UCSD-AML1 (cell line): ENCODE data around the gene WLS.
"Not testable (repeated sequence)": the region's sequence is repeated elsewhere in the genome, so short reads cannot be mapped to it uniquely, and the experiment has no call there.

Experiments
- DNase-seq: peaks from one replicate; lab custom pipeline; 2025; ENCODE audit not compliant: unreplicated experiment; lab: John Stamatoyannopoulos, UW

WLS gene

GRCh38 chr1:68168545-68169171 is 63.7 kb downstream of the WLS start:
- DNase-seq = no peak

DNA sequence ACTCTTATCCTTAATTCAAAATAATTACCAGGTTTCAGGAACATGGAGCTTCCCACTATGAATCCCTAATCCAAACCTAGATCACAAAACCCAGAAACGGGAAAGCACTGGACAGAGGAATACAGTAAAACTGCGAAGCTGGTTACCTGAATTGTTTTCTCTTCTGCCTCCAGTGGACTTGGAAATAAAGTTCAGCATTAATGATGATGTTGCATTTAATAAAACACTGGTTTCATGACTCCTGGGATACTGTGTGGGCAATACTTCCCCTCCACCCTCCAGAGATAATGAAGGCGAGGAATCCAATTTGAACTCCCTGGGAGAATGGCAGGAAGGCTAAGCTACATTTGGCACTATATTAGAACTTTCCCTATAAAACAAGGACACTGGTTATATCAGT is 65.1 kb downstream of the WLS start:
- no peak for DNase-seq

DNA sequence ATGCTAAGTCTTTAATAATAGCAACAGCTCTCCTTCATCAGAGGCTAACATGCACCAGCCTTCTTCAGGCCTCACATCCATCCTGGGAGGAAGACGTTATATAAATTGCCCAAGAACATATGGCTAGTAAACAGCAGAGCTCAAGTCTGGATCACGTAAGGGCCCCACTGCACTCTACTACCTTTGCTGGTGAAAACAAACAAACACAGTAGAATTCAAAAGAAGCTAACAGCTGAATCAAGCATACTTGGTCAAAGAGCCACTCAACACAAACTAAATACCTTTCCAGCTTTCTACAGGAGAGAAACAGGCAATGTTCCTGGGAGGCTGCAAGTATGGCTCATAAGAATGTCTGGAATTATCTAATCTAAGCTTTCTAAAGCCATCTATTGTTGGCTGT is 66.0 kb downstream of the WLS start:
- DNase-seq = no peak

DNA sequence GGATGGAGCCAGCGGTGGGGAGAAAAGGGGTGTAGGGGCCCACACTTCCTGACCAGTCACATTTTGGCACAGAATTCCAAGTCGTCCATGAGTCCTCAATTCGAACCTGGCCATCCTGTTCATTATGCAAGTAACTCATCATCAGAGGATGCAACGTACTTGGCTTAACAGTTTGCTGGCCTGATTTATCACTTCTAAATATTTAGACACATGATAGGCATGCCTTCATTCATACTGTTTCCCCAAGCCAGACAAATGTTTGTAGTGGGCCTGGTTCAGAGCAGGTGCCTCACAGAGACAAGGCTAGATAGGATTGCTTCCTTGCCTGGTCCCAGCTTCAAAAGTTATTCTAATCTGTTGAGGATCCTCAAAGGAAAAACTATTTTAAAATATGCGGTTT is 66.7 kb downstream of the WLS start:
- no peak for DNase-seq

DNA sequence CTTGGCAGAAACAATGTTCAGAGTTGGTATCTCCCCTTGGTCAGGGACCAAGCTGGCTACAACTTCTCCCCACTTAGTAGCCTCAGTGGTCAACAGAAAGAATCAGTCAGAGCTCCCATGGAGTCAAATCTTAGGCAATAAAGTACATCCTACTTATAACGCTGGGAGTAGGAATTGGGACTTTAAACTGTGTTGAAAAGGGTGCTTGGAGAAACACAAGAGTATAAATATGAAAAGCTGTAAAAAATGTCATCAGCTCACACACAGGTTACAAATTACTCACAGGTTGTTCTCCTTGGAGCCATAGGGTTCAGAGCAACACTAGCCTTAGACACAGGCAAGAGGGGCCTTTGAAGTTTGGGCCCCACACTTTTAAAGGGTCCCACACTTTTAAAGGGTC is 67.4 kb downstream of the WLS start:
- DNase-seq = no peak

DNA sequence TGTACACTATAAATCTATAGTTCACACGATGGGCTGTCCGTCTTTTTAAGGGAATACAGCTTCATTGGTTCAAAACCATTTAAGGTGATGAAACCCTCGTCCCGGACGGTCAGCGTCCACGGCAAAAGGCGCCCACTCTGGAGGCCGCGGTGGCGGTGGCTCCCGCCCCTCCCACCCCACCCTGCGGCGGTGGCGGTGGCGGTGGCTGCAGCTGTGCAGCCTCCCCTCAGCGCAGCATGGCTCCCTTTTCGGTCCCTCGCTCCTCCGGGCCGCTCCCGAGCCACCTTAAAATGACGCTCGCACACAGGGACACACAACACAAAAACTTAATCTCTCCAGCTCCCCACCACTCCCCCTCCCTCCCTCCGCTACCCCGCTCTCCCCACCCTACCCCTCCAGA is 69.1 kb downstream of the WLS start:
- DNase-seq = no peak

- DNase-seq = no peak
Observed at GRCh38 chr1:68162761-68163160, 69.6 kb downstream of the WLS start.

GRCh38 chr1:68161672-68162071 is 70.7 kb downstream of the WLS start:
- DNase-seq = not testable (repeated sequence)

DNA sequence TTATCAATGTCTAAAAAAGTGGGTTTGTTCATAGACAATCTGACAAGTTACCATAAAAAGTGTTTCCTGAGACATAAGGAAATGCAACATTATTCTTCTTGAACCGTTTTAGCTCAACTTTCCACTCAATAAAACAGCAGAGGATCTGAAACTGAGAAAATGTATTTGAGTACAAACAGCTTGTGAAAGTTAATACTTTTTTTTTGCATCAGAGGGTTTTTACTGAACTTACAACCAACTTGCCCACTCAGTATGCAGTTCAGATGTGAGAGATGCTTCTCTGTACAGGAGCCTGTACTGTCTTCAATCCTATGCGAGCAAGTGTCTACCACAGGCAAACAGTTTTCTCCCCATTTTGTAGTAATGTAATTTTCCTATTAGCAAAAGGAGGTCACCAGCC is 71.4 kb downstream of the WLS start:
- not testable (repeated sequence) for DNase-seq

- no peak for DNase-seq
Observed at GRCh38 chr1:68160021-68160420, 72.3 kb downstream of the WLS start.

DNA sequence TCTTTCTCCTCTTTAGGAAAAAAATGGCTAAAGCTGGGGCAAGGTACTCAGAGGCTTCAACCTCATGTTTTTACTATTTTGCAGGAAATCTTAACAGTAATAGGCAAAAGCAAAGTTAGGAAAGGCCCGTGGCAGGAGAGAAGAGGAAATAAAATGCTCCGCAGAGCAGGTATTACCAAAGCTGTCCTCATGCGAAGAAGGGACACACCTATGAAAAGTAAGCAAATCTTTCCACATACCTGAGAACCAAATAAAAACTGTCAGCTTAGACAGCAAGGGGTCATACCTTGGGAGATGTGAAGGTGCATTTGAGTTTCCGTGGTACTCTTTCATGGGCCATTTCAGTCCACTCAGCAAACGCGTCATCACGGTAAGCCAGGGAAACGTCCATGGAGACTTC is 73.5 kb downstream of the WLS start:
- no peak for DNase-seq

DNA sequence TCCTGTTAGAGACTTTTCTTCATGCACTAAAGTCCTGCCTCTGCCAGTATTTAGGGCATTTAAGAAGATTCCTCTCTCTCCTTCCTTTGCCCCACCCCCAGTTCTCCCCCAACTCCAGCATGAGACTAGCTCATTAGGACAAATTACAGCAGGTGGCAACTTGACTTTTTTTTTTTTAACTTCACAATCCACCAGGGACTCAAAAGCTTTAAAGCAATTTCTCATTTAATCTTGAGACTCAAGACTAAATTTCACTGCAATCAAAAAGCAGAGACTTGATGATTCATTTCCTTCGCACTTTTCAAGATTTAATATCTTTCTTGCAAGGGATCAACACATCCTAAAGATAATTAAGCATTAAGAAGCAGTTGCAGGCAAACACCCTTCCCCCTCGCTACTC is 74.9 kb downstream of the WLS start:
- DNase-seq = no peak

DNA sequence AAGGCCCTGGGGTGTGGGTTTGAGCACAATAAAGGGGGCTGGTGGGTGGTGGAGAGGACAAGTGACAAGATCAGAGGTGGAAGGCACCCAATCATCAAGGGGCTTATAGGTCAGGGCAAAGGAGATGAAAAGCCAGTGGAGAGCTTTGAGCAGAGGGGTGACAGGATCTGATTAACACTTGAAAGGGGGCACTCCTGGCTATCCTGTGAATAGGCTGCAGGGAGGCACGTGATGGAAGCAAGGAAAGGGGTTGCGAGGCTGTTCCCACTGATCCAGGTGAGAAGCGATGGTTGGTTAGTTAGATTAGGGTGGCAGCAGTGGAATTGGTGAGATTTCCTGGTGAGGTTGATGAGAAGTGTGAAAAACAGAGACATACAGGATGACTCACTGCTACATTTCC is 80.6 kb downstream of the WLS start:
- no peak for DNase-seq

GRCh38 chr1:68149907-68150306 is 82.4 kb downstream of the WLS start:
- DNase-seq = no peak

- no peak for DNase-seq
Observed at GRCh38 chr1:68149110-68149798, 83.1 kb downstream of the WLS start.

GRCh38 chr1:68148631-68149030 is 83.7 kb downstream of the WLS start:
- DNase-seq = no peak

GRCh38 chr1:68147534-68148171 is 84.7 kb downstream of the WLS start:
- no peak for DNase-seq

DNA sequence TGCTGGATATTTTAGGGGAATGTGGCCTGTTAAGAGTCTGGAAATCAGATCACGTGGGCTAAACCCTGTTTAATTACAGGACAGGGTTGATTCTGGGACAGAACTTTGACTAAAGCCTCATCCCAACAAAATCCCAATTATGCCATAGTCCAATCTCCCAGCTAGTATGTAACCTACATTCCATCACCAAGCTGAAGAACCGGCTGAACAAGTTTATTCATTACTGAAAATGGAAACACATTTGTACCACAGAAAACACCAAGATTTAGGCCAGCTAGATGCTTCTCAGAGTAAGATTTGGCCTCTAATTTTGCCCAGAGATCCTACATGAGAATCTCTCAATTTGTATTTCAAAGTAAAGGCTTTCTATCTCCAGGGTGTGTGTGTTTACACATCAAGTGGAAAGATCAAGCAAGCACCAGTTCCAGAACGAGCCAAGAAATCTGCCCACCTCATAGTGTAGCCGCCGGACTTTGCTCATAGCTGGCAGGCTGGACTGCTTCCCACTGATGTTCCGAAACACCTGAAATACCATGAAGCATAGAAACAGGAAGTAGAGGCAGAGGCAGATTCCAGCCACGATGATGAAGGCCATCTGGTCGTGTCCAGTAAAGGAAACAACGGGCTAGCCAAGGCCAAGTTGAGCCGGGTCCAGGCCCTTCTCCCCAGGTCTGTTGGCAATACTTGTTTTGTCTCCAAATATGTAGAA is 86.8 kb downstream of the WLS start:
- DNase-seq = no peak

DNA sequence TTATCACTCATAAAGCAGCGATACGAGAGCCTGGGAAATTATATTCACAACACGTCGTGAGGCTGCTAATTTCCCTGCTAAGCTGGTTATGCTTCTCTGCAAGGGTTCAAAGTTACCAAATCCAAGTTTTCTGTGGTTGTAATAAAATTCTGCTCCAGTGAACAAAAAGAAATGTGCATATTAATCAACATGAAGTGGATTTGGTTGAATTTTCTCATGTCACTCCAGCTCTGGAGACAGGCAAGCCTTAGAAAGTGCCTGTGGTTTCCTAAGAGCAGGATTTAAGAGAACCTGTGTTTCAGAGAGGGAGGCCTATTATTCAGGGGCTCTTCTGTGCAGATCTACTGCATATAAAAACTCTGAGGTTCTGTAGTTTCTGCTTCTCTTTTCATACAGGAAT is 87.5 kb downstream of the WLS start:
- DNase-seq = no peak

DNA sequence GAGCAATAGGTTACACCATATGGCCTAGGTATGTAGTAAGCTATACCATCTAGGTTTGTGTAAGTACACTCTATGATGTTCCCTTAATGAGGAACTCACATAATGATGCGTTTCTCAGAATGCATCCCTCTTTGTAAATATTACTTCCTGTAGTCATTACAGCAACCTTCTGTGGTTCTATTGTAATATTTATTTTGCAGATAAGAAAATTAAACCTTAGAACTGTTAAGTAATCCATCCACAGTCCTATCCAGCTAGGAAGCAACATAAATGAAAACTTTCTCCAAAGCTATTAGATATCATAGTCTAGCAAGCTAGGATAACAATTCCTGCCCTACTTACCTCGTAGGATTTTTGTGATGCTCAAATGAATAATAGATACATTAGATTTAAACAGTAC is 88.7 kb downstream of the WLS start:
- no peak for DNase-seq

- no peak for DNase-seq
Observed at GRCh38 chr1:68142461-68142860, 89.9 kb downstream of the WLS start.

DNA sequence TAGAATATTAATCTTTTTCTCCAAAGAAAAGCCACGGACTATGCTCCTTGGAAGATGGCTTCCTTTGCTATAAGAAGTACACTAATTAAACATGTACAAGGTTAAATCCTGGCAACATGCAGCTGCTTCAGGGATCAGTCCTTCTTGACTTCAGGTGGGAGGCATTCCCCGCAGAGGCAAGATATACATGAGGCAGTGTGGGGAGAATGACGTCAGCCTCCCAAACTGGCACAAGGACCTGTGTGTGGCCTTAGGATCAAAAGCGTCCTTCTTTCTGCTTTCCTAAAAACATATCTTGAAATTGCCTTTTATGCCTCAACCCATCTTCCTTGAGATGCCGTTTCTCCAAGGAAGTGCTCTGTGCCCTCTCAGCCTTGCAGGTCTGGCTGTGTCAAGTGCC is 90.3 kb downstream of the WLS start:
- no peak for DNase-seq
